HG02970 (cell line): ENCODE data around the gene RHEBL1.
"Not testable (repeated sequence)": the region's sequence is repeated elsewhere in the genome, so short reads cannot be mapped to it uniquely, and the experiment has no call there.

Experiments
- ATAC-seq: cut with Tn5 transposase; IDR thresholded peaks from one replicate; pipeline ENCODE4 v1.9.1; 2021; ENCODE audit warnings: mild to moderate bottlenecking, moderate library complexity, moderate number of reproducible peaks; ENCODE audit not compliant: unreplicated experiment, low FRiP score

The RHEBL1 gene

DNA sequence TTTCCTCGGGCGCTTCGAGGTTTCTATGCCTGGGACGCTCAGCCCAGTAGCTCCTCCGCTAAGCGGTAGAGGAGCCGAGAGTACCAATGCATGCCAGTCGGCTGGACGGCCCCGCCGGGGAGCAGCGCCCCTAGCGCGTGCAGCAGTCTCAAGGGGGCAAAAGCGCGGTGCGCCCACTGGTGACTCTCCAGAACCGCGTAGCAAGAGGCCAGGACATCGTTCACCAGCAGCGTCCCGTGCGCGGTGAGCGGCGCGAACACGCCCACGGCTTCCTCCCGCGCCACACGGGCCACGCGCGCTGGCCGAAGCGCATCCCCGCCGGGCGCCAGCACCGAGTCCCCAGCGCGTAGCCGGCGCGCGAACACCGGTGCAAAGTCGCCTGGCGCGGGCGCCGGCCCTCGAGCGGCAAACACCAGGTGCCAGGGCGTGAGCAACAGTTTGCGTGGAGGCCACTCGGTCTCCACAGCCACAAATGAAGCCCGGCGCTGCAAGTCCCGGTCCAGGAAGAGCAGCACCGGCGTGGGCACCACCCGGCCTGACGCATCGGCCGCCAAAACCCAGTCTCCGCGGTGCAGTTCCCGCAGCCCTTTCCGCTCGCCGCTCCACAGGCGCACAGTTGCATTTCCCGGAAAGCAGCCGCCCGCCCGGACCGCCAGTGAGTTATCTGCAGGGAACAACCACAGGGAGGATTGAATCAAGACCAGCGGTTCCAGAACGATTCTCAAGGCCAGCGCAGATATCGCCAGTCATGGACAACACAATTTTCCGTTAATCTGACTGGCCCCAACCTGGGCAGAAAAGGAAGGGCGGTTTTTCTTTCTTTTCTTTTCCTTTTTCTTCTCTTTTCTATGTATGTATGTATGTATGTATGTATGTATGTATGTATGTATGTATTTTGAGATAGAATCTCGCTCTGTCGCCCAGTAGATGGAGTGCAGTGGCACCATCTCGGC is 20.3 kb upstream of the RHEBL1 start:
- ATAC-seq: no peak

DNA sequence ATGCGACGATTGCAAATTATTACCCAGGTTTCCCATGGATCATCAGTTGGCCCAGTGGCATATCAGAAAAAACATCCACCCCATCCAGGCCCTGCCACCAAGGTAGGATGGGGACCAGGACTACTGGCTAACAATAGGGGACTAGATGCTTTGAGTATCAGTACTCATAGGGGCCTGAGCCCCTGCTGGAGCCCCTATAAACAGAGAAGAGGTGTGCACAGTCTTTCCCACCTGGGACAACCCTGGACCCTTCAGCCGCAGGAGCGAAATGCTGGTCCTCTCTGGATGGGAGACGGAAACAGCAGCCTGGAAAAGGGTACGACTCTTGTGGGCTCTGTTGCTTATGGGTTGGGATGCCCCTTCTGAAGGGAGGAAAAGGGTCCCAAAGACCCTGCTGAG is 19.2 kb upstream of the RHEBL1 start:
- no peak for ATAC-seq

DNA sequence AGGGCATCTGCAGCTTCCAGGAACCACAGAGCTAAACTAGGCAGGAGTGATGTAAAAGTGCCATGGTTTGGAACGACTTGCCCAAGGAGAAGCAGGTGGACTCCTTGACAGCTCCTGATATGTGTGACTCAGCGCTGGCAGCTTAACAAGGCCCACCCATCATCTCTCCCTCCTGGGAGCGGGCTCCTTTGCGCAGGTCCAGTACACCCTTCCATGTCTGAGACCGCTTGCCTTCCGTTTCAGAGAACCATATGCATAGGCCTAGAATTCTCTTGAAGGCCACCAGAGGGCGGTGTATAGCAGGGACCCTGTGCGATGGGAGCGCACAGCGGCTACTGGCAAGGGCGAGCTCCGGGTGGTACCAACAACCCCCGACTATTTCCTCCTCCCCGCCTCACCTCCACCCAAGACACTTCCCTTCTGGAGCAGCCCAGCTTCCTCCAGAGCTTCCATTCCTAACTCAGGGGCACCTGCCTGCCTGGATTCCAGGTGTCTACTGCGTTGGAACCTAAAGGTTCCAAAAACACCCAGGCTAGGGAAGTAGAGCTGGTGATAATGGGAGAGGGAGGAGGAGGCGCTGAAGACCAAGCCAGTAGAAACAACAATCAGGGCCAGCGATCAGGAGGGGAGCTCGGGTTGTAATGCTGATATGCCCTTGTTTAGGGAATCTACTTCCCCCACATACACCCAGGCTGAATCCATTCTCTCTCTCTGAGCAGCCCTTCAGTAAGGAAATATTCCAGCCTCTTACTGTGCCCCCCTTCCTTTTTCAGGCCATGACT is 18.6 kb upstream of the RHEBL1 start:
- no peak for ATAC-seq

DNA sequence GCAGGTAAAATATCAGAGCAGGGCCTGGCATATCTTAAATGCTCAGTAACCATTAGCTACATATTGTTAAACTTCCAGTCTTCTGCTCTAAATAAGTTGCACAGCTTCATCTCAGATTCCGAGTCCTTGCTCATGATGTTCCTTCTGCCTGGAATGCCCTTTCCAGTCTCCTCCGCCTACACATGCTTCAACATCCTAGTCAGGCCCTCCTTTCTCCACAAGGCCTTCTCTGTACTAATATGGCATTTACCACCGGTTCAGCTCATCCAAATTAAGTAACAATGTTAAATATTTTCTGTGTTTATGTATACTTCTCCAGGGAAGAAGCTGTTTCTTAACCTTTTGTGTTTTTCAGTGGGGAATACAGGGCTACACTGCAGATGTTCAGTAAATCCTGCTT is 16.3 kb upstream of the RHEBL1 start:
- no peak for ATAC-seq

DNA sequence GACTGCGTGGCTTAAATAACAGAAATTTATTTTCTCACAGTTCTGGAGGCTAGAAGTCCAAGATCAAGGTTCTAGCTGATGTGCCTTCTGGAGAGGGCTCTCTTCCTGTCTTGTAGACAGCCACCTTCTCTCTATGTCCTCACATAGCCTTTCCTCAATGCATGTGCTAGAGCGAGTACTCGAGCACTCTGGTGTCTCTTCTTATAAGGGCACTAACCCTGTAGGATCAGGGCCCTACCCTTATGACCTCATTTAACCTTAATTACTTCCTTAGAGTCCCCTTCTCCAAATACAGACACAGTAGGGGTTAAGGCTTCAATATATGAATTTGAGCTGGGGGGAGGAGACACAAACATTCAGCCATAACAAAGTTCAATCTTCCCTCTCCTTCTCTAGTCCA is 14.7 kb upstream of the RHEBL1 start:
- no peak for ATAC-seq

DNA sequence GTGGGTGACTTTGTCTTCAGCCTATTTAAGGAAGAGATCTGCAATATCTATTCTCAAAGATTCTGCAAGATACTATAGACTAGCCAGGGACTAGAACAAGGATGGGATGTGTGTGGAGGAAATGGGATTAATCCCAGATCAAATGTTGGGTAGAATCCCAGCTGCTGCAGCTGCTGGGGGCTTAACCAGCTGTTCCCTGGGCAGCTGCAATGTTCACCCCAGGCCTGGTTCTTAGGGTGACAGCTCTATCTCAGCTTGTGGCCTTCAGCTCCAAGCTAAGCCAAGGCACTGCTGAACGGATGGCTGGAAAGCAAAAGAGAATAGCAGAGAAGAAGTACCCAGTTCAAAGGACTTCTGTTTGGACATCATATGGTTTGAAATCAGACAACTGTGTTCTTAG is 10.0 kb upstream of the RHEBL1 start:
- ATAC-seq: no peak

DNA sequence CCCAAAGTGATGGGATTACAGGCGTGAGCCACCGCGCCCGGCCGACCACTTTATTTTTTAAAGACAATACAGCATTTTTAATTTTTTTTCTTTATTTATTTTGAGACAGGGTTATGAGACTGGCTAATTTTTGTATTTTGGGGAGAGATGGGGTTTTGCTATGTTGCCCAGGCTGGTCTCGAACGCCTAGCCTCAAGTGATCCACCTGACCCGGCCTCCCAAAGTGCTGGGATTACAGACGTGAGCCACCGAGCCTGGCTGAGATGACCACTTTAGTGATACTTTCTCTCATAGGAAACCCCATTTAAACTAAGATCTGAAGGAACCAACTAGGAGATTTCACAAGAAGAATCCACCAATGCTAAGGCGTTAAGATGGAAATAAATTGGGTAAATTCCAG is 1.2 kb upstream of the RHEBL1 start:
- ATAC-seq: no peak

DNA sequence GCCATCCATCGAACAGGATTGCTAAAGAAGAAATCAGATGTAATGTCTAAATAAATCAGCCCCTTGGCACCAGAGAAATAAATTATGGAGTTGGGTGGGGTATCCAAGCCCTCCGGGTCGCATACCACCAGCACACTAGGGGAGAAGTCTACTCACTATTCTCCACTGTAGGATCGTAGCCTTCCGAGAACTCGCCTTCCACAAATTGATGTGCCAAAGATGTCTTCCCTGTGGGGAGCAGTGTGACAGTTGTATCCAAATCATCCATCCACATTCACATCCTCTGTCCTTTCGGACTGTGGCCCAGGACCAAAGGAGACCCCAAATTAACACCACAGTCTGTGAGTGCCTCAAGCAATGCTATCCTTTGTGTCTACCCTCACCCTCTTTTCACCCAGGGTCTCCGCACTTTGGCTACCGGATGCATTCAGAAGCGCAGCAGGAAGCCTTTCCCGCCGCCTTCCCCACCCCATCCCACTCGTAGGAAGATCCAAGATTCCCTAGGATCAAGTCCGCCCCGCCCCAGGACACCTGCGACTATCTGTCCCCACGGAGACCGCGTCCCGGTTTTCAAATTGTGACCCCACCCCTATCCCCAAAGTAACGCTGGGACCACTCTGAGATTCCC is 786 bp downstream of the RHEBL1 start:
- ATAC-seq: no peak

DNA sequence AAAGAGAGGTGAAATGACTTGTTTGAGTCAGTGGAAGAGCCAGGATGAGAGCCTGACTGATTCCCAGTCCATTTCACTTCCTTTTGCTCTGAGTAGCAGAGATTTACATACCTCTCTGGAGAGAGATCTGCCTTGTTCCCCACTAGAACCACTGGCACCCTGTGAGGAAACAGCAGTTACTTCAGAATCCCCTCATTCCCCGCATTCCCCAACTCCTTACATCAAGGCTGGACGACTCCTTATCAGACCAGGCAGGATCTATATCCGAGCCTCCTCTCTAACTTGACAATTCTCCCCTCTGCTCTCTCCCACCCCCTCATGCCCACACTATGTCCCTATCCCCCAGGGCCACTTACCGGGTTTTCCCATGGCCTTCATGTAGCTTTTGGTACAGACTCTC is 3.7 kb downstream of the RHEBL1 start:
- ATAC-seq: no peak

DNA sequence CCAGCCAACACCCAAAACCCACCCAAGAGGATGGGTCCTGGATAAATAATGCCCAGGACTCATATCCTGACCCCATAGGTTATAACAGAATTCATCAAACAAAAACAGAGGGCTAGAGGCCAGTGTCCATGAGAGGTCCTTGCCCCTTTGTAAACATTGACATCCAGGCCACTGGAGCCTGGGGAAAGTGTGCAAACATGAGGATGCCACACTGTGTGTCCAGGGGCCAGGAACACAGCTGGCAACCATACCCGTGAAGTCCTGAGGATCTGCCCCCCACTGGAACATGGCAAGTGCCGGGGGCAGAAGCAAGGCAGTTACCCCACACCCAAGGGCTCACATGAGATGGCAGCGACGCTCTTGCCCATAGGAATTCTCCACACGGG is 5.0 kb downstream of the RHEBL1 start:
- no peak for ATAC-seq

DNA sequence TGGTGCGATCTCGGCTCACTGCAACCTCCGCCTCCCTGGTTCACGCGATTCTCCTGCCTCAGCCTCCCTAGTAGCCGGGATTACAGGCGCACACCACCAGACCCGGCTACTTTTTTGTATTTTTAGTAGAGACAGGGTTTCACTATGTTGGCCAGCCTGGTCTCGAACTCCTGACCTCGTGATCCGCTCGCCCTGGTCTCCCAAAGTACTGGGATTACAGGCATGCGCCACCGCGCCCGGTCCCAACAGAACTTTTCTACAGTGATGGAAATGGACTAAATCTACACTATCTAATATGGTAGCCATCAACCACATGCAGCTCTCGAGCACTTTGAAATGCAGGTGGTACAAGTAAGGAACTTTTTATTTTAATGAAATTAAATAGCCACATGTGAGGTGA is 7.9 kb downstream of the RHEBL1 start:
- not testable (repeated sequence) for ATAC-seq

DNA sequence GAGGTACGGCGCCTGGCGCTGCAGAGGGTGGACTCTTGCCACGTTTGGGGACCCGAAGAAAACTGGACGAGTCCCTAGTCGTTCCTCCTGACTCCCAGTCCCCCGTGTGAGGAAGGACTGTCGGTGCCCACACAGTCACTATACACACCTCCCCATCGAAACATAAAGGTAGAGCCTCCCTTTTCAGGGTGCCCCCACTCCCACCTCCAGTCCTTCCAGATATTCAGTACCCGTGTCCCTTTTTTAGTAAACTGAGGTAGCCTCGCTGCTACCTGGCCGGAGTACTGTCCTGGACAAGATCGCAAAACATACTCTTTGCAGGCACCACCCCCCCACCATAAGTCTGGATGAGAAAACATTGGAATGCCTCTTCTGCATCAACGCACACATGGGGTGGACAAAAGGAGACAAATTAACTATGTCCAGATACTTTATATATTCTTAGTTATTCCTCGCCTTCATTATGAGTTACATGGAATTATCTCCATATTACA is 8.6 kb downstream of the RHEBL1 start:
- no peak for ATAC-seq

DNA sequence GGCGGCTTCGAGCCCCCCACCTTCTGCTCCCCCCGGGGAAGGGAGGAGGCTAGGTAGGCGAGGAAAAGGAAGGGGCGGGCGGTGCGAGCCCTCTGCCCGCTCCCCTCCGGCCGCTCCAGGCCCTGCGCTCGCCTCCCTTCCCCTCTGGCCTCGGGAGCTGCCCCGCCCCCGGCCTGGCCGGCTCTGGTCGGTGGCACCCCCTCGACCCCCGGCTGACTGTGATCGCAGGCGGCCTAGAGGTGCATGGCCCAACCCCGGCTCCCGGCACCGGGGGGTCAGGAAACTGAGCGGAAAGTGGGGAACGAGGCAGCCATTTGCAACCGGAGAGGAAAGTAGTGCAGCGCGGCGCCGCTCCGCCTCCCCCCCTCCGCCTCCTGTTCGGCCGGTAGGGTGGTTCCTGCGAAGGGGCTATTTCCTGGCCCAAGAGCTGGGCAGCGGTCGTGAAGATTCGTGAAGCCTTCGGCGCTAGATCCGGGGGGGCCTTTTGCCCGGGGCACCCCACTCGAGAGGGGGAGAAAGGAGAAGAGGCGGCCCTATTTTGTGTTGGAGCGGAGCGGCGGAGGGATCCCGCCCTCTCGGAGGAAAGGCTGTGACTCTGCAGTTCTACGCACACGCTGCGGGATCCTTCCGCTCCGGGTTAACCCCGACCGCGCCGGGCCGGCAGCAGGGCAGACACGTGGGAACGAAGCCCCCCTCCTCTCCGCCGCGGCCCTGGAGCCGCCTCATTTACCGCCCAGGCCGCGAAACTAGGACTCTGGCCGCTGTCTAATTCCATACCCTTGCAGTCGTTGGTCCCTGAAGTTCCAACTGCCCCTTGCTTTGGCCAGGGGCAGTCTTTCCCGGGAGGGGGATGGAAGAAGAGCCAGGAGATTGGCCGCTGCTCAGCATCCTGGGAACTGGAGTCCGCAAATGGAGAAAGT is 9.3 kb downstream of the RHEBL1 start, which contains the start of gene KMT2D:
Gene KMT2D, minus strand, starts transcription at position 558 of the 920 bp plus-strand sequence. CDS start 5,470 bp downstream, outside the sequence.
- peak; percentile 57 for ATAC-seq

DNA sequence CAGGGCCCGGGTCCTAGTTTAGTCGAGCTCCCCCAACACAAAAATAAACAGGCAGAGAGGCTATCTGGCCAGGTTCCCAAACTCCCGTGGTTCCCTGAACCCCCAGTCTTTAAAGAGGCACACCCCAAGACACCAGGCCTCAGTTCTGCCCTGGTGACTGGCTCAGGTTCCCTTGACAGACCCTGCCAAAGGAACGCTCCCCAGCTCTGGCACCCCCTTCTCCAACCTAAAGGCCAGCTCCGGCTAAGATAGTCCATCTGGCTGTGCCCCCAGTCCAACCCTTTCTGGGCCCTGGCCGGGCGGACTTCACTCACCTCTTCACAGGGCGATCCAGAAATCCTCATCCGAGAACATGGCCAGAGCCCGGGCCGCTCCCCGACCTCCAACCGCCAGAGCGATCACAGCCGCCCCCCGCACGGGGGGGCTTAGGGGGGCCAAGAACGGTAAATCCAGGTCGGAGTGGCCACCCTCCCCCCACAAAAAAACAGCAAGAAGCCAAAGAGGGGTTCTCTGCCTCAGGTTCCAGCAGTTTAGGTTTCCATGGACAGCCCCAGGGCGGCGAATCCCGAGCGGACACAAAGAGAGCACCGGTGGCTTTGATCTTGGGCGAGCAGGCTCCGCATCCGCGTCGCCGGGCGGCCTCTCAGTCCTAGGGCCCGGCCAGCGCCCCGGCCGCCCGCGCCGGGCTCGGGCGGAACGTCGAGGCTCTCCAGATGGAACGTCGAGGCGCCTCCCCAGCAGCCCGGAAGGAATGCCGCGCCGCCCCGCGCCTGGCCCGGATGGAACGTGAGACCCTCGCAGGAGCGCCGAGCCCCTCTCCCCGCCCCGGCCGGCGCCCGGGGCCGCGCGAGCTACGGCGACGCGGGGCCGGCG is 10.2 kb downstream of the RHEBL1 start:
- peak; percentile 30 for ATAC-seq

DNA sequence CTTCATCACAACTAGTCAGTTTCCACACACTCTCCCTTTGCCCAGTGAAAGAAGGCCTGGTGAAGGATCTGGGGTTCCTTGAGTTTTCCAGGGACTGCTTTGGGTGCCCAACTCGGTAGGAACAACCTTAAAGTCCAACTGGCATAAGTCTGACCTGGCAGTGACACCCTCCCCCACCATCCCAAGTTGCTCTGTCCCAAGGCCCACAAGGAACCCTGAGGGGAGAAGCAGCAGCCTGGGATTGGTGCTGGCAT is 10.8 kb downstream of the RHEBL1 start:
- no peak for ATAC-seq

DNA sequence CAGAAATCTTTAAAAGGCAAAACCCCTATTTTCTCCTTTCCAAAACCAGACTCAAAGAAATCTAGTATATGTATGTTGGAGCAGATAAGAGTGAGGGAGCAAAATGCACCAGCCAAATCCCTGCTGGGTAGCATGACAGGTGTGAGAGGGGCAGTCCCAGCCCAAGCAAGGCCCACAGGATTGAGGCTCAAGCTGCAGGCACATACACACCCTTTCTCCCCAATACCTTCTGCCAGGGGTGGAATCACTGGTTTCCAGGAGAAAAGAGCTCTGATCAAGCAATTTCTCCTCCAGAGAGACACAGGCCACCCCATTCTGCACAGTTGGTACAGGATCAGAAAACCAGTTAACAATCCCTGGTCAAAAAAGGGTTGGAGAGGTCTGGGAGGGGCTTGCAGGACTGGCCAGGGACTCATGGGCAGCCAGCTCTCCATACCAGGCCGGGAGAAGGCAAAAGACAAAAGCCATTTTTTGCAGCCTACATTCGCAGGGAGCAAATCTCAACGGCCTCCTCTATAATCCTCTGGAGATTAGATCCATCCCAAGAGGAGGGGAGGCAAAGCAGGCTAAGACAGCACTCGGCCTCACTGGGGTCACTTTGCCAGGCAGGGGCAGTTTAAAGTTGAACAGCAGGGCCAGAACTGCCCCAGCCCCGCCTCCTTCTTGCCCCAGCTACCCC is 11.3 kb downstream of the RHEBL1 start:
- no peak for ATAC-seq

DNA sequence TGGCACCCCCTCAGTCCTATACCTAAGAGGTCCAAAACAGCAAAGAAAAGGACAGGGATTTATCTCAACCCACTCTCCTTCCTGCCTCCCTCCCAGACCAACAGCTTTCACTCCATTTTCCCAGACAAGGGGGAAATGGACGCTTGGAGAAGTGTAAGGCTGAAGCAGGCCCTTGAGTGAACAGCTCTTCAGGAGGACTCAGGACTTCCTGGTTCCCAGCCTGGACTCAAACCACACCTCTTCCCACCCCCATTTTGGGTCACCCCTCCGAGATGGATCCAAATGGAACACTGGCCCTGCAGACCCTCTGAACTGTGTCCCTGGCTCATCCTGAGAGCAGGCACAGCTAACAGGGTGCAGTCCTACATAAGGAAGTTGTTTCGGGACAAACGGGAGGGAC is 11.9 kb downstream of the RHEBL1 start:
- ATAC-seq: no peak

DNA sequence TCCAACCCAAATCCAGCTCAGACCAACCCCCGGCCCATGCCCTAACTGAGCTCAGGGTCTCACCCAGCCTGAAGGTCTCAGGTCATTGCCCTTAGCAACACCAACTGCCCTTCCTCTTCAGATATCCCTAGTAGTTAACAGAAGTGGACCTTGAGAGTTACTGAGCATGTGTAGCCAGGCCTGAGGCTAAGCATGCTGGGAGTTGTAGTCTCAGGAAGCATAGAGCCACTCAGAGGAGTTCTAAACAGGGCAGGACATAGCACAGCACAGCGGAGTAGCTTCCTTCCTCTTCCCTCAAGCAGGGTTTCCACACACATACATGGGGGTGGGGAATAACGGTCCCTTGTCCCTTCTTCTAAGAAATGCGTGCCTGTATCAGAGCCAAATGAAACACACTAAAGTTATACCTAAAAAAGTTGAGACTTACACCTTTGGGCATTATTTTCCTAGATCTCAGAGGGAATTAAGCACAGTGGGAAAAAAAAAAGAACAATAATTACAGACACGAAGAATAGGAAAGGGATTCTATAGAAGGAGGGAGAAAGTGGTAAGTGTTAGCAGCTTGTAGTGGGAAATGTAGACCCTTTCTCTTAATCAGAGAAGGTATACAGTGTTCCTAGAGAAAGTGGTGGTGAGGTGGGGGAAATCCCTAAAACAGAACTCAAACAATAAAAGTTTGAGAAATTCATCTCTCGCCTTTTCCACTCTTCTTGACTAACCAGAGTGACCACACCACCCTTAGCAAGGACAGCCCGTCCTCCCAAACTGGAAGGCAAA is 13.6 kb downstream of the RHEBL1 start:
- no peak for ATAC-seq
